ENCODE data around the gene RARB.

RARB gene

GRCh38 chr3:25461946-25462345 lies 33.9 kb downstream of the RARB start:
- Histone ChIP-seq H3K4me3 (ENCODE audit: low read depth, low read length) (no peak overlapping the region), H3K9ac (ENCODE audit: low read length) (no peak overlapping the region), H3K9me3 (ENCODE audit: control insufficient read depth, insufficient read depth, low read depth, low read length) (no peaks in the 10 kb centered on the region), H3K4me1 (ENCODE audit: control insufficient read depth, insufficient read depth, low read length) (peaks cover 6% of the 10 kb centered on the region; the same call in 1 of the 2 replicates), H3K27me3 (ENCODE audit: control insufficient read depth, insufficient read depth, low read length) (no peaks in the 10 kb centered on the region), H3K27ac (ENCODE audit: low read depth, low read length) (no peak overlapping the region), H3K36me3 (ENCODE audit: control insufficient read depth, insufficient read depth, low read length) (no peaks in the 10 kb centered on the region)

- H3K36me3 ChIP-seq (ENCODE audit: control insufficient read depth, insufficient read depth, low read length): no peaks in the 10 kb centered on the region
- H3K9ac ChIP-seq (ENCODE audit: low read length): no peak overlapping the region
Observed at GRCh38 chr3:25462495-25462894, 34.4 kb downstream of the RARB start.

GRCh38 chr3:25463836-25464418 lies 35.9 kb downstream of the RARB start:
- Histone ChIP-seq H3K4me3 (ENCODE audit: low read depth, low read length) (no peak overlapping the region), H3K4me1 (ENCODE audit: control insufficient read depth, insufficient read depth, low read length) (0 out of 2 replicates have a peak, but pooled peaks cover 6% of the 10 kb centered on the region), H3K36me3 (ENCODE audit: control insufficient read depth, insufficient read depth, low read length) (no peaks in the 10 kb centered on the region), H3K9me3 (ENCODE audit: control insufficient read depth, insufficient read depth, low read depth, low read length) (no peaks in the 10 kb centered on the region), H3K27ac (ENCODE audit: low read depth, low read length) (no peak overlapping the region), H3K9ac (ENCODE audit: low read length) (no peak overlapping the region), H3K27me3 (ENCODE audit: control insufficient read depth, insufficient read depth, low read length) (no peaks in the 10 kb centered on the region)

More at GRCh38 chr3:25462495-25462894, 34.4 kb downstream of the RARB start:
- no peaks in the 10 kb centered on the region for H3K27me3 ChIP-seq (ENCODE audit: control insufficient read depth, insufficient read depth, low read length)
- no peak overlapping the region for H3K27ac ChIP-seq (ENCODE audit: low read depth, low read length)
- no peaks in the 10 kb centered on the region for H3K9me3 ChIP-seq (ENCODE audit: control insufficient read depth, insufficient read depth, low read depth, low read length)
- H3K4me1 ChIP-seq (ENCODE audit: control insufficient read depth, insufficient read depth, low read length): peaks cover 6% of the 10 kb centered on the region; the same call in 1 of the 2 replicates
- H3K4me3 ChIP-seq (ENCODE audit: low read depth, low read length): no peak overlapping the region

GRCh38 chr3:25465266-25465860 lies 37.3 kb downstream of the RARB start:
- 0 out of 2 replicates have a peak, but pooled peaks cover 8% of the 10 kb centered on the region for H3K4me1 ChIP-seq (ENCODE audit: control insufficient read depth, insufficient read depth, low read length)
- no peak overlapping the region for H3K27ac ChIP-seq (ENCODE audit: low read depth, low read length)
- no peaks in the 10 kb centered on the region for H3K27me3 ChIP-seq (ENCODE audit: control insufficient read depth, insufficient read depth, low read length)
- H3K9me3 ChIP-seq (ENCODE audit: control insufficient read depth, insufficient read depth, low read depth, low read length): no peaks in the 10 kb centered on the region
- H3K9ac ChIP-seq (ENCODE audit: low read length): no peak overlapping the region
- H3K4me3 ChIP-seq (ENCODE audit: low read depth, low read length): no peak overlapping the region
- H3K36me3 ChIP-seq (ENCODE audit: control insufficient read depth, insufficient read depth, low read length): no peaks in the 10 kb centered on the region

- H3K4me1 ChIP-seq (ENCODE audit: control insufficient read depth, insufficient read depth, low read length): peaks cover 16% of the 10 kb centered on the region; the same call in 1 of the 2 replicates
- no peaks in the 10 kb centered on the region for H3K9me3 ChIP-seq (ENCODE audit: control insufficient read depth, insufficient read depth, low read depth, low read length)
- no peak overlapping the region for H3K9ac ChIP-seq (ENCODE audit: low read length)
- no peaks in the 10 kb centered on the region for H3K36me3 ChIP-seq (ENCODE audit: control insufficient read depth, insufficient read depth, low read length)
- no peaks in the 10 kb centered on the region for H3K27me3 ChIP-seq (ENCODE audit: control insufficient read depth, insufficient read depth, low read length)
- H3K4me3 ChIP-seq (ENCODE audit: low read depth, low read length): no peak overlapping the region
- no peak overlapping the region for H3K27ac ChIP-seq (ENCODE audit: low read depth, low read length)
Observed at GRCh38 chr3:25468866-25469319, 40.8 kb downstream of the RARB start.

GRCh38 chr3:25469558-25469957 lies 41.5 kb downstream of the RARB start:
- Histone ChIP-seq H3K9me3 (ENCODE audit: control insufficient read depth, insufficient read depth, low read depth, low read length) (no peaks in the 10 kb centered on the region), H3K9ac (ENCODE audit: low read length) (no peak overlapping the region), H3K27me3 (ENCODE audit: control insufficient read depth, insufficient read depth, low read length) (no peaks in the 10 kb centered on the region), H3K36me3 (ENCODE audit: control insufficient read depth, insufficient read depth, low read length) (no peaks in the 10 kb centered on the region), H3K4me1 (ENCODE audit: control insufficient read depth, insufficient read depth, low read length) (peaks cover 16% of the 10 kb centered on the region; the same call in 1 of the 2 replicates), H3K4me3 (ENCODE audit: low read depth, low read length) (no peak overlapping the region), H3K27ac (ENCODE audit: low read depth, low read length) (no peak overlapping the region)

- Histone ChIP-seq H3K27ac (ENCODE audit: low read depth, low read length) (no peak overlapping the region), H3K27me3 (ENCODE audit: control insufficient read depth, insufficient read depth, low read length) (no peaks in the 10 kb centered on the region), H3K9me3 (ENCODE audit: control insufficient read depth, insufficient read depth, low read depth, low read length) (no peaks in the 10 kb centered on the region), H3K4me3 (ENCODE audit: low read depth, low read length) (no peak overlapping the region), H3K4me1 (ENCODE audit: control insufficient read depth, insufficient read depth, low read length) (peaks cover 13% of the 10 kb centered on the region; the same call in 1 of the 2 replicates), H3K36me3 (ENCODE audit: control insufficient read depth, insufficient read depth, low read length) (no peaks in the 10 kb centered on the region), H3K9ac (ENCODE audit: low read length) (no peak overlapping the region)
Observed at GRCh38 chr3:25471081-25471768, 43.2 kb downstream of the RARB start.

GRCh38 chr3:25472153-25472552 lies 44.1 kb downstream of the RARB start:
- no peaks in the 10 kb centered on the region for H3K27me3 ChIP-seq (ENCODE audit: control insufficient read depth, insufficient read depth, low read length)
- H3K9ac ChIP-seq (ENCODE audit: low read length): no peak overlapping the region
- H3K9me3 ChIP-seq (ENCODE audit: control insufficient read depth, insufficient read depth, low read depth, low read length): no peaks in the 10 kb centered on the region
- no peak overlapping the region for H3K27ac ChIP-seq (ENCODE audit: low read depth, low read length)
- no peaks in the 10 kb centered on the region for H3K36me3 ChIP-seq (ENCODE audit: control insufficient read depth, insufficient read depth, low read length)
- no peak overlapping the region for H3K4me3 ChIP-seq (ENCODE audit: low read depth, low read length)
- H3K4me1 ChIP-seq (ENCODE audit: control insufficient read depth, insufficient read depth, low read length): peaks cover 13% of the 10 kb centered on the region; the same call in 1 of the 2 replicates

GRCh38 chr3:25472731-25473130 lies 44.7 kb downstream of the RARB start:
- Histone ChIP-seq H3K36me3 (ENCODE audit: control insufficient read depth, insufficient read depth, low read length) (no peaks in the 10 kb centered on the region), H3K27me3 (ENCODE audit: control insufficient read depth, insufficient read depth, low read length) (no peaks in the 10 kb centered on the region), H3K9ac (ENCODE audit: low read length) (no peak overlapping the region), H3K27ac (ENCODE audit: low read depth, low read length) (no peak overlapping the region), H3K4me1 (ENCODE audit: control insufficient read depth, insufficient read depth, low read length) (peaks cover 13% of the 10 kb centered on the region; the same call in 1 of the 2 replicates), H3K4me3 (ENCODE audit: low read depth, low read length) (no peak overlapping the region), H3K9me3 (ENCODE audit: control insufficient read depth, insufficient read depth, low read depth, low read length) (no peaks in the 10 kb centered on the region)

- Histone ChIP-seq H3K4me3 (ENCODE audit: low read depth, low read length) (no peak overlapping the region), H3K27ac (ENCODE audit: low read depth, low read length) (no peak overlapping the region), H3K27me3 (ENCODE audit: control insufficient read depth, insufficient read depth, low read length) (no peaks in the 10 kb centered on the region), H3K4me1 (ENCODE audit: control insufficient read depth, insufficient read depth, low read length) (peaks cover 13% of the 10 kb centered on the region; the same call in 1 of the 2 replicates), H3K9ac (ENCODE audit: low read length) (no peak overlapping the region), H3K36me3 (ENCODE audit: control insufficient read depth, insufficient read depth, low read length) (no peaks in the 10 kb centered on the region), H3K9me3 (ENCODE audit: control insufficient read depth, insufficient read depth, low read depth, low read length) (no peaks in the 10 kb centered on the region)
Observed at GRCh38 chr3:25473246-25473645, 45.2 kb downstream of the RARB start.

GRCh38 chr3:25474052-25474451 lies 46.0 kb downstream of the RARB start:
- no peaks in the 10 kb centered on the region for H3K36me3 ChIP-seq (ENCODE audit: control insufficient read depth, insufficient read depth, low read length)
- no peaks in the 10 kb centered on the region for H3K27me3 ChIP-seq (ENCODE audit: control insufficient read depth, insufficient read depth, low read length)
- H3K27ac ChIP-seq (ENCODE audit: low read depth, low read length): no peak overlapping the region
- H3K4me1 ChIP-seq (ENCODE audit: control insufficient read depth, insufficient read depth, low read length): peaks cover 8% of the 10 kb centered on the region; the same call in 1 of the 2 replicates
- H3K9me3 ChIP-seq (ENCODE audit: control insufficient read depth, insufficient read depth, low read depth, low read length): no peaks in the 10 kb centered on the region
- no peak overlapping the region for H3K4me3 ChIP-seq (ENCODE audit: low read depth, low read length)
- H3K9ac ChIP-seq (ENCODE audit: low read length): no peak overlapping the region
